Astrocyte (in vitro differentiated cells and primary cell): ENCODE results near the gene GREB1L.

Experiments
- EZH2 ChIP-seq: IDR thresholded peaks from 2 replicates; pipeline ENCODE4 v1.6.1; 2012; ENCODE audit warnings: mild to moderate bottlenecking, low read length, inconsistent platforms; ENCODE audit not compliant: insufficient read depth
- TF ChIP-seq, protein P1 (sequence below): IDR thresholded peaks from 2 replicates; pipeline ENCODE4 v1.5.1; 2011; ENCODE audit warnings: low read depth, mild to moderate bottlenecking, inconsistent platforms, low read length, moderate library complexity; ENCODE audit not compliant: insufficient read depth

GRCh38 chr18:21362831-21363230, 120.8 kb downstream of the GREB1L start:
- TF ChIP-seq EZH2 = no peak
- TF ChIP-seq, protein P1, sequence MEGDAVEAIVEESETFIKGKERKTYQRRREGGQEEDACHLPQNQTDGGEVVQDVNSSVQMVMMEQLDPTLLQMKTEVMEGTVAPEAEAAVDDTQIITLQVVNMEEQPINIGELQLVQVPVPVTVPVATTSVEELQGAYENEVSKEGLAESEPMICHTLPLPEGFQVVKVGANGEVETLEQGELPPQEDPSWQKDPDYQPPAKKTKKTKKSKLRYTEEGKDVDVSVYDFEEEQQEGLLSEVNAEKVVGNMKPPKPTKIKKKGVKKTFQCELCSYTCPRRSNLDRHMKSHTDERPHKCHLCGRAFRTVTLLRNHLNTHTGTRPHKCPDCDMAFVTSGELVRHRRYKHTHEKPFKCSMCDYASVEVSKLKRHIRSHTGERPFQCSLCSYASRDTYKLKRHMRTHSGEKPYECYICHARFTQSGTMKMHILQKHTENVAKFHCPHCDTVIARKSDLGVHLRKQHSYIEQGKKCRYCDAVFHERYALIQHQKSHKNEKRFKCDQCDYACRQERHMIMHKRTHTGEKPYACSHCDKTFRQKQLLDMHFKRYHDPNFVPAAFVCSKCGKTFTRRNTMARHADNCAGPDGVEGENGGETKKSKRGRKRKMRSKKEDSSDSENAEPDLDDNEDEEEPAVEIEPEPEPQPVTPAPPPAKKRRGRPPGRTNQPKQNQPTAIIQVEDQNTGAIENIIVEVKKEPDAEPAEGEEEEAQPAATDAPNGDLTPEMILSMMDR = no peak
